H1 (cell line): Measurements from ENCODE around the gene GPR176. TPM values are rescaled to one million over a fixed set of nuclear protein-coding genes. Genes with fewer than 3 reads are reported as not detected.

Experiments used
- BACH1 ChIP-seq: IDR thresholded peaks from 2 replicates; pipeline ENCODE4 v1.6.1; 2012; ENCODE audit warnings: low read length, improper control_type of control experiment
- CEBPB ChIP-seq: IDR thresholded peaks from 2 replicates; pipeline ENCODE4 v1.6.1; 2012; ENCODE audit warnings: low read depth, low read length
- GTF2F1 ChIP-seq: IDR thresholded peaks from 2 replicates; pipeline ENCODE4 v1.6.1; 2012; ENCODE audit warnings: low read depth, low read length, improper control_type of control experiment, borderline replicate concordance
- HDAC6 ChIP-seq: IDR thresholded peaks from one replicate; pipeline ENCODE4 v1.7.1; 2012; ENCODE audit warnings: low read depth, mild to moderate bottlenecking, inconsistent platforms, low read length, moderate library complexity
- MAFK ChIP-seq: IDR thresholded peaks from 2 replicates; pipeline ENCODE4 v1.6.1; 2012; ENCODE audit warnings: low read depth, mild to moderate bottlenecking, improper control_type of control experiment, low read length
- POLR2AphosphoS5 ChIP-seq: IDR thresholded peaks from 2 replicates; pipeline ENCODE4 v1.6.1; 2011; ENCODE audit warnings: low read depth, low read length
- RBBP5 ChIP-seq: IDR thresholded peaks from 2 replicates; pipeline ENCODE4 v1.7.1; 2012; ENCODE audit warnings: low read depth, mild to moderate bottlenecking, inconsistent platforms, low read length, moderate library complexity, borderline replicate concordance
- SIN3A ChIP-seq, 2 experiments: IDR thresholded peaks in 1 of 2; conservative IDR thresholded peaks in 1 of 2; 2 replicates each; pipeline ENCODE4 v1.6.1; 2011 to 2012; ENCODE audit warnings: low read length in 2 of 2, improper control_type of control experiment in 1 of 2, low read depth in 1 of 2, mild to moderate bottlenecking in 1 of 2
- SUZ12 ChIP-seq: fragments of 200-600 bp; sonication (generic); IDR thresholded peaks from 2 replicates; pipeline ENCODE4 v1.6.1; 2012; ENCODE audit warnings: mild to moderate bottlenecking, inconsistent platforms, low read length, moderate library complexity, mixed read lengths
- TAF1 ChIP-seq: IDR thresholded peaks from 2 replicates; pipeline ENCODE4 v1.6.1; 2011; ENCODE audit warnings: mild to moderate bottlenecking, low read depth, low read length
- TCF12 ChIP-seq: IDR thresholded peaks from 2 replicates; pipeline ENCODE4 v1.6.1; 2011; ENCODE audit warnings: low read depth, mild to moderate bottlenecking, low read length
- TEAD4 ChIP-seq: IDR thresholded peaks from 2 replicates; pipeline ENCODE4 v1.6.1; 2012; ENCODE audit warnings: low read depth, low read length, inconsistent platforms, mixed read lengths
- polyA plus RNA-seq, 7 experiments: library from polyadenylated mRNA; depleted of rRNA in 3 of 7; stranded (reverse) in 5 of 7; unstranded in 2 of 7; fragments of >200 nt in 5 of 7; fragments of 200-250 nt in 2 of 7; gene quantifications; 1 replicate in 5 of 7; 2 replicates in 1 of 7; 4 replicates in 1 of 7; pipeline versions ENCODE4 v1.2.1 to v1.2.3, GENCODE V29; 2011 to 2013; ENCODE audit warnings: missing spikeins in 2 of 7, mixed read lengths in 2 of 7
- total RNA-seq: library from RNA; stranded (reverse); fragmentation: NEBNext Ultra II Directional; extraction: Animal tissue kit (Norgen Biotek cat#: 25700); gene quantifications from 2 replicates; pipeline ENCODE4 v1.2.1, GENCODE V29; 2021
- TF ChIP-seq, protein P1 (sequence below): fragments of 300-600 bp; sonication (generic); IDR thresholded peaks from 2 replicates; pipeline ENCODE4 v1.7.1; 2012; ENCODE audit warnings: low read length, moderate library complexity, mild to moderate bottlenecking, inconsistent platforms; ENCODE audit not compliant: insufficient replicate concordance

Gene GPR176
- total and polyA plus RNA-seq, 2 of the 8 experiments (the other 6 are each of a cell fraction or from before 2014, with no cell fraction given): 190 to 281 TPM

GRCh38 chr15:39887211-39887610 is 32.9 kb downstream of the GPR176 start (continued):
- TF ChIP-seq, protein P1, sequence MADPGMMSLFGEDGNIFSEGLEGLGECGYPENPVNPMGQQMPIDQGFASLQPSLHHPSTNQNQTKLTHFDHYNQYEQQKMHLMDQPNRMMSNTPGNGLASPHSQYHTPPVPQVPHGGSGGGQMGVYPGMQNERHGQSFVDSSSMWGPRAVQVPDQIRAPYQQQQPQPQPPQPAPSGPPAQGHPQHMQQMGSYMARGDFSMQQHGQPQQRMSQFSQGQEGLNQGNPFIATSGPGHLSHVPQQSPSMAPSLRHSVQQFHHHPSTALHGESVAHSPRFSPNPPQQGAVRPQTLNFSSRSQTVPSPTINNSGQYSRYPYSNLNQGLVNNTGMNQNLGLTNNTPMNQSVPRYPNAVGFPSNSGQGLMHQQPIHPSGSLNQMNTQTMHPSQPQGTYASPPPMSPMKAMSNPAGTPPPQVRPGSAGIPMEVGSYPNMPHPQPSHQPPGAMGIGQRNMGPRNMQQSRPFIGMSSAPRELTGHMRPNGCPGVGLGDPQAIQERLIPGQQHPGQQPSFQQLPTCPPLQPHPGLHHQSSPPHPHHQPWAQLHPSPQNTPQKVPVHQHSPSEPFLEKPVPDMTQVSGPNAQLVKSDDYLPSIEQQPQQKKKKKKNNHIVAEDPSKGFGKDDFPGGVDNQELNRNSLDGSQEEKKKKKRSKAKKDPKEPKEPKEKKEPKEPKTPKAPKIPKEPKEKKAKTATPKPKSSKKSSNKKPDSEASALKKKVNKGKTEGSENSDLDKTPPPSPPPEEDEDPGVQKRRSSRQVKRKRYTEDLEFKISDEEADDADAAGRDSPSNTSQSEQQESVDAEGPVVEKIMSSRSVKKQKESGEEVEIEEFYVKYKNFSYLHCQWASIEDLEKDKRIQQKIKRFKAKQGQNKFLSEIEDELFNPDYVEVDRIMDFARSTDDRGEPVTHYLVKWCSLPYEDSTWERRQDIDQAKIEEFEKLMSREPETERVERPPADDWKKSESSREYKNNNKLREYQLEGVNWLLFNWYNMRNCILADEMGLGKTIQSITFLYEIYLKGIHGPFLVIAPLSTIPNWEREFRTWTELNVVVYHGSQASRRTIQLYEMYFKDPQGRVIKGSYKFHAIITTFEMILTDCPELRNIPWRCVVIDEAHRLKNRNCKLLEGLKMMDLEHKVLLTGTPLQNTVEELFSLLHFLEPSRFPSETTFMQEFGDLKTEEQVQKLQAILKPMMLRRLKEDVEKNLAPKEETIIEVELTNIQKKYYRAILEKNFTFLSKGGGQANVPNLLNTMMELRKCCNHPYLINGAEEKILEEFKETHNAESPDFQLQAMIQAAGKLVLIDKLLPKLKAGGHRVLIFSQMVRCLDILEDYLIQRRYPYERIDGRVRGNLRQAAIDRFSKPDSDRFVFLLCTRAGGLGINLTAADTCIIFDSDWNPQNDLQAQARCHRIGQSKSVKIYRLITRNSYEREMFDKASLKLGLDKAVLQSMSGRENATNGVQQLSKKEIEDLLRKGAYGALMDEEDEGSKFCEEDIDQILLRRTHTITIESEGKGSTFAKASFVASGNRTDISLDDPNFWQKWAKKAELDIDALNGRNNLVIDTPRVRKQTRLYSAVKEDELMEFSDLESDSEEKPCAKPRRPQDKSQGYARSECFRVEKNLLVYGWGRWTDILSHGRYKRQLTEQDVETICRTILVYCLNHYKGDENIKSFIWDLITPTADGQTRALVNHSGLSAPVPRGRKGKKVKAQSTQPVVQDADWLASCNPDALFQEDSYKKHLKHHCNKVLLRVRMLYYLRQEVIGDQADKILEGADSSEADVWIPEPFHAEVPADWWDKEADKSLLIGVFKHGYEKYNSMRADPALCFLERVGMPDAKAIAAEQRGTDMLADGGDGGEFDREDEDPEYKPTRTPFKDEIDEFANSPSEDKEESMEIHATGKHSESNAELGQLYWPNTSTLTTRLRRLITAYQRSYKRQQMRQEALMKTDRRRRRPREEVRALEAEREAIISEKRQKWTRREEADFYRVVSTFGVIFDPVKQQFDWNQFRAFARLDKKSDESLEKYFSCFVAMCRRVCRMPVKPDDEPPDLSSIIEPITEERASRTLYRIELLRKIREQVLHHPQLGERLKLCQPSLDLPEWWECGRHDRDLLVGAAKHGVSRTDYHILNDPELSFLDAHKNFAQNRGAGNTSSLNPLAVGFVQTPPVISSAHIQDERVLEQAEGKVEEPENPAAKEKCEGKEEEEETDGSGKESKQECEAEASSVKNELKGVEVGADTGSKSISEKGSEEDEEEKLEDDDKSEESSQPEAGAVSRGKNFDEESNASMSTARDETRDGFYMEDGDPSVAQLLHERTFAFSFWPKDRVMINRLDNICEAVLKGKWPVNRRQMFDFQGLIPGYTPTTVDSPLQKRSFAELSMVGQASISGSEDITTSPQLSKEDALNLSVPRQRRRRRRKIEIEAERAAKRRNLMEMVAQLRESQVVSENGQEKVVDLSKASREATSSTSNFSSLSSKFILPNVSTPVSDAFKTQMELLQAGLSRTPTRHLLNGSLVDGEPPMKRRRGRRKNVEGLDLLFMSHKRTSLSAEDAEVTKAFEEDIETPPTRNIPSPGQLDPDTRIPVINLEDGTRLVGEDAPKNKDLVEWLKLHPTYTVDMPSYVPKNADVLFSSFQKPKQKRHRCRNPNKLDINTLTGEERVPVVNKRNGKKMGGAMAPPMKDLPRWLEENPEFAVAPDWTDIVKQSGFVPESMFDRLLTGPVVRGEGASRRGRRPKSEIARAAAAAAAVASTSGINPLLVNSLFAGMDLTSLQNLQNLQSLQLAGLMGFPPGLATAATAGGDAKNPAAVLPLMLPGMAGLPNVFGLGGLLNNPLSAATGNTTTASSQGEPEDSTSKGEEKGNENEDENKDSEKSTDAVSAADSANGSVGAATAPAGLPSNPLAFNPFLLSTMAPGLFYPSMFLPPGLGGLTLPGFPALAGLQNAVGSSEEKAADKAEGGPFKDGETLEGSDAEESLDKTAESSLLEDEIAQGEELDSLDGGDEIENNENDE: peak; percentile 79
- TF ChIP-seq TCF12: peak; percentile 100
- no peak for TF ChIP-seq GTF2F1
- TF ChIP-seq BACH1: peak; percentile 87; the same call in 1 of the 2 replicates
- no peak for TF ChIP-seq CEBPB
- TF ChIP-seq SUZ12: no peak
- no peak; the same call in 1 of the 2 replicates for TF ChIP-seq TAF1
- TF ChIP-seq TEAD4: peak; percentile 97
- no peak for TF ChIP-seq HDAC6
- TF ChIP-seq POLR2AphosphoS5: no peak; the same call in 1 of the 2 replicates
- TF ChIP-seq SIN3A (conservative IDR thresholded peaks at IDR 0.05 in 1 of 2, IDR thresholded peaks at IDR 0.05 in 1 of 2; ENCODE audit: low read depth in 1 of 2, low read length in 2 of 2): no peak
- 0 out of 2 replicates have a peak, but pooled peaks have one; percentile 40 for TF ChIP-seq RBBP5
- TF ChIP-seq MAFK: peak; percentile 83
